ENCODE measurements around the gene PLG. TPM values are rescaled to one million over a fixed set of nuclear protein-coding genes. Genes with fewer than 3 reads are reported as not detected.

PLG gene
- total and polyA plus RNA-seq, 2 of the 4 experiments (the other 2 are of a cell fraction), result not detected

DNA sequence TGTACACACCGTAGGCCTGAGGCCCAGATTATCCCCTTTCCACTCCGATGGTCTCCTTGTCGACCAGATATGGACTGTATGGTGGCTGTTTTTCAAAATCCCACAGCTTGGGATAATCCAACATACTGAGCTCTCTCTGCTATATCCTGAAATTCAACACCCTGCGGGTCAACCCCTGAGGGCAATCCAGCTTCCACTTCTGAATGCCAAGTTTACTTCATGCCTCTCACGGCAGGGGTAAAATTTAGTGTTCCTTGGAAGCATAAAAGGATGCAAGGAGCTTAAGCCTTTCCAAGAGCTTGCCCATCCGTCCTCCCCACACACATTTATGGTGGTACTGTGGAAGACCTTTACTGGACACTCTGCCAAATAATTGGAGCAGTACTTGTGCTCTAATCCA, 90.7 kb downstream of the PLG start:
- peaks cover 16% of the 10 kb centered on the region; the same call in 1 of the 2 replicates for H3K9me3 ChIP-seq (ENCODE audit: control insufficient read depth, insufficient read depth, low read length)
- WGBS, 2 experiments (ENCODE audit: extremely low coverage in 2 of 2, insufficient read length in 1 of 2), result no CpG with 5 or more reads among the region's 6 CpGs
- no peak overlapping the region for H2BK120ac ChIP-seq (ENCODE audit: low read depth, low read length)
- H4K8ac ChIP-seq (ENCODE audit: low read depth in 2 of 2, low read length in 2 of 2), result no peak overlapping the region
- no peak overlapping the region for H3K23ac ChIP-seq (ENCODE audit: low read depth, low read length)
- H3K27me3 ChIP-seq (ENCODE audit: control insufficient read depth, insufficient read depth, low read length), result no peaks in the 10 kb centered on the region
- H3K4me1 ChIP-seq (ENCODE audit: control insufficient read depth, insufficient read depth, low read length), result no peaks in the 10 kb centered on the region
- H4K91ac ChIP-seq (ENCODE audit: insufficient read depth, low read depth, low read length), result no peak overlapping the region
- H3K4ac ChIP-seq (ENCODE audit: low read depth, low read length), result no peak overlapping the region
- H2BK15ac ChIP-seq (ENCODE audit: low read depth, low read length), result no peak overlapping the region
- H3K4me2 ChIP-seq (ENCODE audit: low read depth, low read length), result no peak overlapping the region
- ChIA-PET CTCF (no interaction called here), POLR2A (ENCODE audit: unreplicated experiment) (no interaction called here)
- H3K36me3 ChIP-seq (ENCODE audit: control insufficient read depth, insufficient read depth, low read length), result no peaks in the 10 kb centered on the region
- H2BK5ac ChIP-seq (ENCODE audit: low read depth, low read length, poor library complexity, severe bottlenecking), result no peak overlapping the region
- no peak overlapping the region for H3K14ac ChIP-seq (replicated peaks; ENCODE audit: low read depth, low read length)
- no peak overlapping the region for H2BK20ac ChIP-seq (ENCODE audit: low read depth, low read length)
- H3K27ac ChIP-seq (ENCODE audit: insufficient read depth, low read length), result no peak overlapping the region
- no peaks in the 10 kb centered on the region for H3K79me1 ChIP-seq (ENCODE audit: low read depth in 1 of 2, low read length in 2 of 2)
- TF ChIP-seq CHD1 (IDR thresholded peaks at IDR 0.05; ENCODE audit: low read depth, low read length), result no peak
- no peak for TF ChIP-seq MAFK (IDR thresholded peaks at IDR 0.05; ENCODE audit: low read depth, low read length)
- no peak for TF ChIP-seq USF2 (IDR thresholded peaks at IDR 0.05; ENCODE audit: low read depth, low read length)
- no peak for TF ChIP-seq CTCF (conservative IDR thresholded peaks at IDR 0.05; ENCODE audit: low read depth, low read length)
- no peak for TF ChIP-seq POLR2A (IDR thresholded peaks at IDR 0.05; ENCODE audit: low read depth, low read length)
- TF ChIP-seq RFX5 (IDR thresholded peaks at IDR 0.05; ENCODE audit: low read depth, low read length), result no peak
- no peak for TF ChIP-seq MAZ (IDR thresholded peaks at IDR 0.05; ENCODE audit: borderline replicate concordance, low read depth, low read length)
- no peak for TF ChIP-seq BHLHE40 (IDR thresholded peaks at IDR 0.05; ENCODE audit: low read depth, low read length)
- H3K18ac ChIP-seq (ENCODE audit: low read depth, low read length), result no peak overlapping the region
- in situ Hi-C loops (cut with MboI; ENCODE audit: low sequenced_read_pairs), result no loop called here
- intact Hi-C loops (cut with micrococcal nuclease), result loop anchor here (5.0 kb wide), 1 partner anchor 580 kb away; no protein-coding TSS in a partner anchor
- dilution Hi-C loops (cut with HindIII; ENCODE audit: low sequenced_read_pairs, unreplicated experiment), result no loop called here
- H2AK9ac ChIP-seq (replicated peaks; ENCODE audit: low read depth, low read length, poor library complexity), result no peak overlapping the region
- no peak overlapping the region for H3K9ac ChIP-seq (ENCODE audit: low read depth, low read length)
- H2AFZ ChIP-seq (replicated peaks; ENCODE audit: low read length, poor library complexity), result no peak overlapping the region
- no peak overlapping the region for H3K4me3 ChIP-seq (ENCODE audit: insufficient read depth, low read depth, low read length)
- H4K20me1 ChIP-seq (ENCODE audit: insufficient read depth, low read length), result no peaks in the 10 kb centered on the region
- H2AK5ac ChIP-seq (ENCODE audit: low read depth, low read length), result no peak overlapping the region
- H3K9me1 ChIP-seq (ENCODE audit: insufficient read depth, low read length), result no peaks in the 10 kb centered on the region
- H4K5ac ChIP-seq (ENCODE audit: low read depth, low read length), result no peak overlapping the region
- DNase-seq (no peak), ATAC-seq (ENCODE audit: low read depth) (no peak)
- H3K56ac ChIP-seq (ENCODE audit: extremely low read depth, insufficient read depth, low read length), result no peak overlapping the region
- no TSS peak for BruUV-seq (replicated peaks)

Data from IMR-90 (cell line).